ENCODE data around the gene KIF13A. TPM values are rescaled to one million over a fixed set of nuclear protein-coding genes. Genes with fewer than 3 reads are reported as not detected.
A peak's percentile ranks its signal among the peaks of the same experiment; 100 is the strongest.

Gene KIF13A
- total RNA-seq, 3 donors from 2014 or later, result 45.6 to 85.9 (median 46.9) TPM

DNA sequence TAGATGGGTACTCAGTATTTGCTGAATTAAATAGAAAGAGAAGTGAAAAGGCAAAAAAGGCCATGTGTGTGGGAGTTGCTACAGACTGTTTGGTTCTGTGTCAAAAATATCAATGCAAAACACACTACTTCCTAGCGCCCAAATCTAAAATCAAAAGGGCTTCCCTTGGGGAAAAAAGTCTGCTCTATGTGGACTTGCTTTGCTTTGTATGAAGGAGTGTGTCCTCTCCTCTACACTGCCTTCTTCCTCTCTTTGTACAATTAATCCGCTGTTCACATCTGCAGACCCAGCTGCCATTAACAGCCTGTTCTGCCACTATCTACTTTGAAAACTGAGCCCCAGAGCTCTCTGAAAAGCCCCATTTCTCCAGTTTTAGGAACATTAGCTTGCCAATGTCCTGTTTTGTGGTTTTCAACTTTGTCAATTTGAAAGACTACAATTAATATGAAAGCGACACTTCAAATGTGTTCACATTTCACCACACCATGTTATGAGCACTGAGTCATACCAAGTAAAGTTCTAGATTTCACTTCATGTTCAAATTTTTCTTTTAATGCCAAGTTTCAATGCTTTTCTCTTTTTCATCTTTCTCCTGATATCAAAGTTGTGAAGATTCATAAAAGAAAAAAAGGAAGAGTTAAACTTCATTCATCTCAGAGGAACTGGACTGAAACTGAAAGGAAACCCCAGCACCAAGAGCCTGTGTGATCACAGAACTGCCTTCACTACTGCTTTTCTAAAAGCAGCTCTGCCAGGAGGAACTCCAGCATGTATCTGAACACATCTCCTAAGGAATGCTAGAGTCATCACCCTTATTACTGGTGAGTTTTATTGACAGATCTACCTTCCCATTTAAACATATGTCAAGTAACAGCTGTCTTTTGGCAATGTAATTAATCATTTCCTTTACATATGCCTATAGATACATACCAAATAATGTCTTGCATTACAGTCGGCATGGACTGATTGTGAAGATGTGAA lies 102.6 kb downstream of the KIF13A start:
- Histone ChIP-seq H3K4me3 (no peak overlapping the region), H3K4me1 (ENCODE audit: low read depth) (no peaks in the 10 kb centered on the region), H3K9me3 (no peaks in the 10 kb centered on the region), H3K36me3 (ENCODE audit: low read depth) (no peaks in the 10 kb centered on the region)
- TF ChIP-seq, protein P1, sequence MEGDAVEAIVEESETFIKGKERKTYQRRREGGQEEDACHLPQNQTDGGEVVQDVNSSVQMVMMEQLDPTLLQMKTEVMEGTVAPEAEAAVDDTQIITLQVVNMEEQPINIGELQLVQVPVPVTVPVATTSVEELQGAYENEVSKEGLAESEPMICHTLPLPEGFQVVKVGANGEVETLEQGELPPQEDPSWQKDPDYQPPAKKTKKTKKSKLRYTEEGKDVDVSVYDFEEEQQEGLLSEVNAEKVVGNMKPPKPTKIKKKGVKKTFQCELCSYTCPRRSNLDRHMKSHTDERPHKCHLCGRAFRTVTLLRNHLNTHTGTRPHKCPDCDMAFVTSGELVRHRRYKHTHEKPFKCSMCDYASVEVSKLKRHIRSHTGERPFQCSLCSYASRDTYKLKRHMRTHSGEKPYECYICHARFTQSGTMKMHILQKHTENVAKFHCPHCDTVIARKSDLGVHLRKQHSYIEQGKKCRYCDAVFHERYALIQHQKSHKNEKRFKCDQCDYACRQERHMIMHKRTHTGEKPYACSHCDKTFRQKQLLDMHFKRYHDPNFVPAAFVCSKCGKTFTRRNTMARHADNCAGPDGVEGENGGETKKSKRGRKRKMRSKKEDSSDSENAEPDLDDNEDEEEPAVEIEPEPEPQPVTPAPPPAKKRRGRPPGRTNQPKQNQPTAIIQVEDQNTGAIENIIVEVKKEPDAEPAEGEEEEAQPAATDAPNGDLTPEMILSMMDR (IDR thresholded peaks at IDR 0.05), result no peak
- intact Hi-C loops (cut with DNase I, micrococcal nuclease), result no loop called here
- ATAC-seq (peak; percentile 25), DNase-seq (no peak)

DNA sequence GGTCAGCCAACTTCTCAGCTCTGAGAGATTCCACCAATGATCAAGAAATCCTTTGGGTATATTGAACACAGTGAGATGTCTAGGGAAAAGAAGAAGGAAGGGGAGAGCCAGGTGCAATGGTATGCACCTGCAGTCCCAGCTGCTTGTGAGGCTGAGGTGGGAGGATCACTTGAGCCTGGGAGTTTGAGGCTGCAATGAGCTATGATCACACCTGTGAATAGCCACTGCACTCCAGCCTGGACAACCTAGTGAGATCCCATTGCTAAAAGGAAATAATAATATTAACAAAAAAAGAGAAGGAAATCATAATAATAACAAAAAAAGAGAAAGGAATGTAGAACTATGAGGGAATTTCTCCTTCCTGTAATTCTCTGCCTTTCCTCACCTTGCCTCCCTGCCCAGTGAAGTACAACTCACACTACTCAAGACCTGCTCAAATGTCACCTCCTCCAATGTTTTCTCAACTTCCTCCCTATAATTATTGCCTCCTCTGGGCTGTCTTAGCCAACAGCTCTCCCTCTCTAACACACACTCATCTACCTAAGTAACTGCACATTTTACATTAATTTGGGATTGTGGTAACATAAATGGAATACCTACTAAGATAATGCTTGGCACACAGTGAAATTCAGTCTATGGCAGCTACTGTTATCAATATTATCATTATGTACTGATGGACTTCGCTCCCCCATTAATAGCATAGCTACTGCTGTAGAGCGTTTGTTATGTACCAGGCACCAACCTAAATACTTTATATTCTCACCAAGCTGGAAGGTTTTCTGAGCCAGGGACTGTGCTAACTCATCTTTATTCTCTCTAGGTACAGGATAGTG lies 103.6 kb downstream of the KIF13A start:
- ATAC-seq (no peak), DNase-seq (no peak)
- H3K4me3 ChIP-seq, result no peak overlapping the region
- no peaks in the 10 kb centered on the region for H3K36me3 ChIP-seq (ENCODE audit: low read depth)
- TF ChIP-seq, protein P1 (IDR thresholded peaks at IDR 0.05), result no peak
- H3K9me3 ChIP-seq, result no peaks in the 10 kb centered on the region
- intact Hi-C loops (cut with DNase I, micrococcal nuclease), result no loop called here
- no peaks in the 10 kb centered on the region for H3K4me1 ChIP-seq (ENCODE audit: low read depth)

DNA sequence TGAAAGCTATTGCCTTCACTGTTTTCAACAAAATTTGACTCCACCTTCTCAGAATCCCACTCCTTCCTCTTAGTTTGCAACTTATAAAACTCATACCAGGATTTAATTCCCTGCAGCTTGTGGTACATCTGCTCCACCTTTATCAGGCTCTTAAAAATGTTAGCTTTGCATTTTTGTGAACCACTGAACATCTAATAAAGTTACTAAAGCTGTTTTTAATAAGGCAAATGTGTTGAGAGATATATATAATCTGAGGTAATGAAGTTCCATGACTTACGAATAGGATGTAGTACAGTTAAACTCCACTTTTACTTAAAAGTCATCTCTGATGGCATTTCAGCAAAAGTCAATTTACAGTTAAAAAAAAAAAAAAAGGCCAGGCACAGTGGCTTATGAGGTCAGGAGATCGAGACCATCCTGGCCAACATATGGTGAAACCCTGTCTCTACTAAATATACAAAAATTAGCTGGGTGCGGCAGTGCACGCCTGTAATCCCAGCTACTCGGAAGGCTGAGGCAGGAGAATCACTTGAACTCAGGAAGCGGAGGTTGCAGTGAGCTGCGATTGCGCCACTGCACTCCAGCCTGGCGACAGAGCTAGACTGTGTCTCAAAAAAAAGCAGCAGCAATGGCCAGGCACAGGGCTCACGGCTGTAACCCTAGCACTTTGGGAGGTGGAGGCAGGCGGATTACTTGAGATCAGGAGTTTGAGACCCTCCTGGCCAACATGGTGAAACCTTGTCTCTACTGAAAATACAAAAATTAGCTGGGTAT lies 106.2 kb downstream of the KIF13A start:
- Histone ChIP-seq H3K4me3 (no peak overlapping the region), H3K9me3 (no peaks in the 10 kb centered on the region), H3K4me1 (ENCODE audit: low read depth) (no peaks in the 10 kb centered on the region), H3K36me3 (ENCODE audit: low read depth) (no peaks in the 10 kb centered on the region)
- DNase-seq (peak in 1 of 3 donors; percentile 53), ATAC-seq (no peak)
- TF ChIP-seq, protein P1 (IDR thresholded peaks at IDR 0.05), result no peak
- intact Hi-C loops (cut with DNase I, micrococcal nuclease), result no loop called here

DNA sequence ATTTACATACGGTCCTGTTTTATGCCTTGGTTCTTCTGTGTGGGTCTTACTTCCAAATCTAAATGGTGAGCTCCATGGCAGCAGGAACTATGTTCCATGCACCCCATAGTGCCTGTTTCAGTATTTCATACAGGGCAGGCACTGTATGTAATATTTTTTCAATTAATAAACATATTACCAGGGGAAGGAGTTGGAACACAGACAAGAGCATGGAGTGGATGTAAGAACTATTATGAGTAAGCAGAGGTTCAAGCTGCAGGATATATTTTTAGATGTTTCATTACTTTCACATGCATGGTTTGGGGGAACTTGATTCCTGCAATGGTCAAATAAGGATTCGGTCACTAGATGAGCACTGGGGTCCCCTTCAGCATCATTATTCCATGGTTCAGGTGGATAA lies 108.3 kb downstream of the KIF13A start:
- no peak for ATAC-seq
- intact Hi-C loops (cut with DNase I, micrococcal nuclease), result no loop called here

More for the DNA sequence above, 108.3 kb downstream of the KIF13A start:
- H3K4me3 ChIP-seq, result no peak overlapping the region
- no peaks in the 10 kb centered on the region for H3K9me3 ChIP-seq
- no peak for DNase-seq
- TF ChIP-seq, protein P1 (IDR thresholded peaks at IDR 0.05), result no peak
- H3K36me3 ChIP-seq (ENCODE audit: low read depth), result no peaks in the 10 kb centered on the region
- H3K4me1 ChIP-seq (ENCODE audit: low read depth), result no peaks in the 10 kb centered on the region
